ENCODE results near the gene AHNAK. TPM values are rescaled to one million over a fixed set of nuclear protein-coding genes. Genes with fewer than 3 reads are reported as not detected.

Gene AHNAK
- total and polyA plus RNA-seq, 2 donors (not counting 3 experiments of a cell fraction or from before 2014, with no cell fraction given), result 35.2 to 436 TPM

DNA sequence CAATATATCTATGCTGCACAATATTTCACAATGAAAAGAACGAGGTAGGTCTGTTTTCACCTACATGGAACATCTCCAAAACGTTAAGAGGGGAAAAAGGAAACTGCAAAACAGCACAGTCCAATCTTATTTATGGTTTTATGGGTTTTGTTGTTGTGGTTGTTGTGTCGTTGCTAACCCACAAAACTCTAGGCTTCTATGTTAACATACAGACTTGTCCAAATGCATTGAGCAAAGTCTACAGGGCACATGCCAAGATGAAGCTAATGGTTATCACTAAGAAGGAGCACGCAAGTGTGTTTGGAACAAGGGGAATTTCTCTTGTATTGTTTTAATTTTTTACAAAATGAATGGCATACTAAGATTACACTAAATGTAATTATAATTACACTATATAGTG lies 48.6 kb downstream of the AHNAK start:
- Histone ChIP-seq H3K27me3 (ENCODE audit: control insufficient read depth in 2 of 2, insufficient read depth in 2 of 2, low read length in 2 of 2) (no peaks in the 10 kb centered on the region), H2AFZ (ENCODE audit: low read depth, low read length) (no peak overlapping the region), H3K79me2 (ENCODE audit: control insufficient read depth, insufficient read depth, low read length) (no peaks in the 10 kb centered on the region), H3K4me1 (ENCODE audit: control insufficient read depth, extremely low read depth, insufficient read depth, low read length) (peaks cover 29% of the 10 kb centered on the region), H3K36me3 (ENCODE audit: control insufficient read depth in 2 of 2, extremely low read depth in 1 of 2, insufficient read depth in 2 of 2, low read length in 2 of 2) (no peaks in the 10 kb centered on the region), H3K9me3 (replicated peaks; ENCODE audit: control insufficient read depth, insufficient read depth, low read length) (no peaks in the 10 kb centered on the region), H3K4me2 (ENCODE audit: insufficient read depth, low read length) (peak overlapping the region; percentile 7), H3K9ac (replicated peaks; ENCODE audit: extremely low read depth, insufficient read depth, low read length) (no peak overlapping the region), H4K20me1 (replicated peaks; ENCODE audit: control insufficient read depth, extremely low read depth, insufficient read depth, low read length) (no peaks in the 10 kb centered on the region), H3K9me1 (replicated peaks; ENCODE audit: control insufficient read depth, extremely low read depth, insufficient read depth, low read length) (no peaks in the 10 kb centered on the region), H3K27ac (ENCODE audit: insufficient read depth, low read depth, low read length) (peak overlapping the region; percentile 58), H3K4me3 (replicated peaks in 1 of 3; ENCODE audit: insufficient read depth in 1 of 3, low read depth in 1 of 3, low read length in 3 of 3) (no peak overlapping the region)
- CTCF ChIA-PET, result interaction anchor here (0.7 to 3.0 kb wide), 14 partner anchors 8 to 103 kb away, joined by 3 to 29 read pairs (median 6); no protein-coding TSS in a partner anchor
- FAIRE-seq (no peak), DNase-seq (ENCODE audit: low read depth, low spot score) (no peak)
- TF ChIP-seq EZH2 (IDR thresholded peaks at IDR 0.05; ENCODE audit: borderline replicate concordance, low read depth, low read length, severe bottlenecking), result no peak
- TF ChIP-seq GATA2 (IDR thresholded peaks at IDR 0.05; ENCODE audit: insufficient read depth, insufficient read length, low read depth, low read length), result no peak
- no peak for TF ChIP-seq FOS (IDR thresholded peaks at IDR 0.05; ENCODE audit: borderline replicate concordance, insufficient read depth, low read length)
- no peak for TF ChIP-seq POLR2AphosphoS5 (IDR thresholded peaks at IDR 0.05; ENCODE audit: insufficient read depth, low read depth, low read length)
- TF ChIP-seq MYC (IDR thresholded peaks at IDR 0.05; ENCODE audit: low read depth, low read length), result no peak
- POLR2A ChIA-PET, result no interaction called here
- intact Hi-C loops (cut with micrococcal nuclease), result no loop called here
- no TSS peak for BruUV-seq (replicated peaks)
- dilution Hi-C loops (cut with MboI; ENCODE audit: extremely low pct_ligation_motif_present, low sequenced_read_pairs), result no loop called here

- Histone ChIP-seq H3K4me1 (ENCODE audit: control insufficient read depth, extremely low read depth, insufficient read depth, low read length) (peaks cover 25% of the 10 kb centered on the region), H3K4me2 (ENCODE audit: insufficient read depth, low read length) (peak overlapping the region; percentile 7), H3K27me3 (ENCODE audit: control insufficient read depth in 2 of 2, insufficient read depth in 2 of 2, low read length in 2 of 2) (no peaks in the 10 kb centered on the region), H3K79me2 (ENCODE audit: control insufficient read depth, insufficient read depth, low read length) (no peaks in the 10 kb centered on the region), H3K27ac (ENCODE audit: insufficient read depth, low read depth, low read length) (peak overlapping the region; percentile 58), H3K9me3 (replicated peaks; ENCODE audit: control insufficient read depth, insufficient read depth, low read length) (no peaks in the 10 kb centered on the region), H3K4me3 (replicated peaks in 1 of 3; ENCODE audit: insufficient read depth in 1 of 3, low read depth in 1 of 3, low read length in 3 of 3) (no peak overlapping the region), H3K9ac (replicated peaks; ENCODE audit: extremely low read depth, insufficient read depth, low read length) (no peak overlapping the region), H3K9me1 (replicated peaks; ENCODE audit: control insufficient read depth, extremely low read depth, insufficient read depth, low read length) (no peaks in the 10 kb centered on the region), H4K20me1 (replicated peaks; ENCODE audit: control insufficient read depth, extremely low read depth, insufficient read depth, low read length) (no peaks in the 10 kb centered on the region), H3K36me3 (ENCODE audit: control insufficient read depth in 2 of 2, extremely low read depth in 1 of 2, insufficient read depth in 2 of 2, low read length in 2 of 2) (no peaks in the 10 kb centered on the region), H2AFZ (ENCODE audit: low read depth, low read length) (peak overlapping the region; percentile 1)
- intact Hi-C loops (cut with micrococcal nuclease), result loop anchor here (1.0 to 2.0 kb wide), 4 partner anchors 11 to 72 kb away; no protein-coding TSS in a partner anchor
- dilution Hi-C loops (cut with MboI; ENCODE audit: extremely low pct_ligation_motif_present, low sequenced_read_pairs), result no loop called here
- TF ChIP-seq CTCF (IDR thresholded peaks at IDR 0.05; ENCODE audit: extremely low read depth in 1 of 2, insufficient read depth in 1 of 2, low read depth in 1 of 2, low read length in 2 of 2) (peak; percentile 27 to 33), GATA2 (IDR thresholded peaks at IDR 0.05; ENCODE audit: insufficient read depth, insufficient read length, low read depth, low read length) (peak; percentile 50), JUN (IDR thresholded peaks at IDR 0.05; ENCODE audit: borderline replicate concordance, insufficient read depth, insufficient read length, low read depth) (peak; percentile 79), POLR2AphosphoS5 (IDR thresholded peaks at IDR 0.05; ENCODE audit: insufficient read depth, low read depth, low read length) (no peak), POLR2A (IDR thresholded peaks at IDR 0.05; ENCODE audit: low read depth, low read length) (no peak)
- CTCF ChIA-PET, result interaction anchor here (0.7 to 2.0 kb wide), 14 partner anchors 9 to 102 kb away, joined by 3 to 21 read pairs (median 4); no protein-coding TSS in a partner anchor
- DNase-seq (ENCODE audit: low read depth, low spot score), result peak; percentile 68
- POLR2A ChIA-PET, result no interaction called here
- FAIRE-seq, result peak; percentile 71
- no TSS peak for BruUV-seq (replicated peaks)
Observed at GRCh38 chr11:62497132-62497801, 49.3 kb downstream of the AHNAK start.
